Left hindlimb (tissue), 1 donor: ENCODE data around the gene PPM1M.
A peak's percentile ranks its signal among the peaks of the same experiment; 100 is the strongest.

Source experiments
- DNase-seq: peaks from one replicate; pipeline ENCODE4 v3.0.0-alpha.2; 2018

The PPM1M gene

DNA sequence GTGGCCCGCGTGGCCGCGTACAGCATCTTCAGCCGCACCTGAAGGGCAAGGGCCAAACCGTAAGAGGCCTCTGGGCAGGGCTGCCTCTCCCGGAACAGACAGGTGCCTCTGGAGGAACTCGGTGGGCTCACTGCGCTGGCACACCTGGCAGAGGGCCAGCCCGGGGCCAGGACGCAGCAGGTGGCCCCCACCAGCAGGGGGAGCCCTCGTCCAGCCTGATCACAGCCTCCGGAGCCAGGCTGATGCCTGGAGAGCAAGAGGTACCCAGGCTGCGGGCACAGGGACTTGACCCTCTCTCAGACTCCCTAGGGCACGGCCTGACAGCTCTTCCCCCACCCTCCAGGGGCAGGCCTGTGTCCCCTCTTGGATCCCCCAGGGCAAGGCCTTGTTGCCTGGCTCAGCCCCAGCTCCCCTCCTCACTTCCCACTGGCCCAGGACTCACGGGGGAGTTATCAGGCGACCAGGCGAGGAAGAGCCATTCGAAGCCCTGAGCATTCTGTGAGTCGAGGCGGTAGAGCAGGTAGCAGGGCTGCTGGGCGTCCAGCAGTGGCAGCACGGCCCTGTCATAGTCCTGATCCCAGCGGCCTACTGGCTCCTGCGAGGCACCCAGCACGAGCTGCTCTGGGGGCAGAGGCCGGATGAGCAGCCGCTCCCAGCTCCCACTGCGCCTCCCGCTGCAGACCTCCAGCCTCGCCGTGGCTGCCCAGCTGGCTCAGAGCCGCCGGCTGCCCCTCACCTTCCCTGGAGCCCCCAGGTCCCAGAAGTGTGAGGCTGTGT is 13.9 kb upstream of the PPM1M start:
- no peak for DNase-seq

DNA sequence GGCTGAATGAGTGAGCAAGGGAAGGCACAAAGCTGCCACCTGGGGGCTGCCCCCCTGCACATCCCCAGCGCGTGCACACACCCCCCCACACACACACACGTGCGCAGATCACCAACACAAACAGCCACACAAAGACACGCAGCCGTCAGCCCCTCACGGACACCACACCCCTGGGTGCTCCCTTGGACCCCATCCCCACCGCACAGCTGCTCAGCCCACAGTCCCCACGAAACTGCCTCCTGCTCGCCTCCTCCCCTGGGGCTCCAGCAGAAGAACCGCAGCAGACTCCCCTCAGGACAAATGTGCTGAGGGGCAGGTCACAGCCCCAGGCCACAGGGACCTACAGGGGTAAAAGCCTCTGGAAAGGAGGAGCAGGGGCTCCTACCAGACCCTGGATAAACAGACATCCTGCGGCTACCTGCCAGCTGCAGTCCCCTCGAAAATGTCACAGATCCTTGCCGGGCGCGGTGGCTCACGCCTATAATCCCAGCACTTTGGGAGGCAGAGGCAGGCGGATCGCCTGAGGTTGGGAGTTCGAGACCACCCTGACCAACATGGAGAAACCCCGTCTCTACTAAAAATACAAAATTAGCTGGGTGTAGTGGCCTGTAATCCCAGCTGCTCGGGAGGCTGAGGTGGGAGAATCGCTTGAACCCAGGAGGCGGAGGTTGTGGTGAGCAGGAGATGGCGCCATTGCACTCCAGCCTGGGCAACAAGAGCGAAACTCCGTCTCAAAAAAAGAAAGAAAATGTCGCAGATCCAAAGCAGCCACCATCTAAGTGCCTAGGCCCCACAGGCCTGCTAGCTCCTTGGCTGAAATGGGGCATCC is 13.1 kb upstream of the PPM1M start:
- no peak for DNase-seq

DNA sequence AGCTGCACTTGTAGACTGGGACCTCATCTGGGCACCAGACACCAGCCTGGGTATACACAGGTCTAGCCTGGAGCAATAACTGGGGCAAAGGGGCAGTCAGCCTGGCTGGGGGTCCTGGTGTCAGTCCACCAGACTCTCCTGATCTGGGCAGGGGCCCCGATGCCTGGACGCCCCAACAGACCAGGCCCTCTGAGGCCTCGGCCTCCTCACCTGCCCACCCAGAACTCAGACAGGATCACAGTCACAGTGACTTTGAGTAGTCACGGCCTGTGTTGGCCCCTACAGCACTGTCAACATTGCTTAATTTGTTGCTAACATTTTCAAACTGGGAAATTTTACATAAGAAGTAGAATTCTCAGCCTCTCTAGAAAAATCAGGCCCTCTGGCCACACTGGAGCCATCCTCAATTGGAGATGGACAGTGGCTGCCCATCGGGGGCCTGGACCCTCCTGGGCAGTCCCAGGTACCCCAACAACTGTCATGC is 12.4 kb upstream of the PPM1M start:
- DNase-seq, result no peak

DNA sequence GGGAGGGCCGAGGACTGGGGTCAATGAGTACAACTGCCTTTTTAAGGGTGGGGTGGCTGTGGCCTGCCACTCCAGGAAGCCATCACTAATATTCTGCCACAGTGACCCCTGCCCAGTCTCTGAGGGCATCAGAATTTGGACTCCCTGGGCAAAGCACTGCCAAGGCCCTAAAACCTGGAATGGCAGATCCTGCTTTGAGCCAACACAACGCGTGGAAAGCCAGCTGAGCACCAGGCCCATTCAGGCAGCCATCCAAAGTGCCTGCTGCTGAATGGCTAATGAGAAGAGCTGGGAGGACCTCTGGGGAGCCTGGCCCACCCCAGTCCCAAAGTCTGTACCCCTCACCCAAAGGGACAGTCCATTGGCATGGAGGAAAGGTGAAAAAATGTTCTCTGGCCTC is 11.6 kb upstream of the PPM1M start:
- no peak for DNase-seq

DNA sequence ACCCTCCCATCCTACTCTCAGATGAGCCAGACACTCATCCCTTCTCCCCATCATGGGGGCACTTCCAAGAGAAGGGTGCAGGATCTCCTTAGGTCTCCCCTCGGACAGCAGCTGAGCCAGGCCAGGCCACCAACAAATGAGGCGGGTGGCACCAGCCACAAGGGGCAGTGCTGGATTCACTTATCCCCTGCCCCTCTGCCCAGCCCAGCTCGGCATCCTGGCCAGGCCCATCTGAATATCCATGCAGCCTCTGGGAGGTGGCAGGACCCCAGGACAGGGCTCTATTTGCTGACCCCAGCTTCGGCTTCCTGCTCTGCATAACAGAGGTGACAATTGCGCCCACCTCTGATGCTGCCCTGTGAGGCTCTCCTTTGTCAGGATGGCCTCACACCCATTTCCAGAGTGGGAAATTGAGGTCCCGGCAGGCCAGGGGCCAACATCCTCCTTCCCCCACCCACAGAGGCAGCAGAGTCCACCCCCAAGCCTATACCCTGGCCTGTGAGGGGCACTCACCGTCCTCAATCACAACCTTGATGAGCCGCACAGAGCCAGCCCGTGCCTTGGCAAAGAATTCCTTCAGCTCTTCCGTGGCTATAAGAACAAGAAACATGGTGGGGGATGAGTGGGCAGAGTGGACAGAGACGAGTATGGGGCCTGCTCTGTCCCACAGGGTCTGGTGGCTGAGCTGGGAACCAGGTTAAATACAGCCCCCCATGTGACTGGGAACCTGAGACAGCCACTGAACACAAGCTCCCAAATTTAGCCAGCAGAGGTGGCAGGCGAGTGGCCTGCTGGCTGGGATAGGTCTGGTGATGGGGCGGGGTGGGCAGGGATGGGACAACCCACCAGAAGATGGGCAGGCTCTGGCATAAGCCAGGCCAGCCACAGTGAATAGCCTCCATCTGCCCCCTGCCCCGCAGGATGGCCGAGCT is 10.8 kb upstream of the PPM1M start:
- no peak for DNase-seq

DNA sequence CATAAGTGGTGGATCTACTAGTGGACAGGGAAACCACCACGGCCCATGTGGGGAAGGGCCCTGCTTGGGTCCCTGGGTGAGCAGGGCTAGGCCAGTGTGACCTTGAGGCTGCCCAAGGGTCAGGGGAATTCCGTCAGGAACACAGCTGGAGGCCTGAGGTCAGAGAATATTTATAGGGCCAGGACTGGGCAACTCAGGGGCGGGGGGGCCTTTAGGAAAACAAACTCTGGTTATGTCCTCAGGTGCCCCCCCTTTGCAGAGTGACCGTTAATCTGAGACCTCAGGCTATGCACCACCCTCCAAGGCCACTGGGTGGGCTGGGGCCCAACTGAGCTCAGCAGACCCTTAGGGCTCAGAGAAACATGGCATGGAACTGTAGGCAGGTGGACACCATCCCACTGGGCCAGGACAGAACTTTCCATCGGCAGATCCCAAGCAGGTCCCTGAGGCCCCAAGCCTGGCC is 9.1 kb upstream of the PPM1M start:
- no peak for DNase-seq

DNA sequence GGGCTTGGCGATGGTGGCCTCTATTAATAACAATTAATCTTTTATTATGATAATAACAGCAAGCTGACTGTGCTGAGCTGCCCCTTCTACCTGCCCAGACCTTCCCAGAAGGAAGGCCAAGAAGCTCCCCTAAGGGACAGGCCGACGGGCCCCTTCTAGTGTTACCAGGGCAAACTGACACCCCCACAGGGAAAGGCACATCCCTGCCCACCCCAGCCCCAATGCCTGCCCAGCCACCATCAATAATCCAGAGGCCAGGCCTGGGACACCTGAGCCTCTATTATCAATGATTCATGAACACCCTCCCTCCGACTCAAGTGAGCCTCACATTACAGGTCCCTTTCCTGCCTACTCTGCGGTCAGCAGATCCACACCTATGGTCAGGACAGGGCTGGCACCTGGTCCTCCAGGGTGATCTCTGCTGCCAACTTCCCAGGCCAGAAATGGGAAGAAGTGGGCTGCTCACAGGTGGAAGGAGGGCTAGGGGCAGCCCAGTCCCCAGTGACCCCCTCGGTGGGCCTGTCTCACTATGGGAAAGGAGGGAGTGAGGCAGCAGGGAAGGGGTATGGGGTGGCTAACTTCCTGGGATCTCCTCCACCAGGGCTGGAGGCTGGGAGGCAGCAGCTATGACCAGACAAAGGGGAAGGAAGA is 8.4 kb upstream of the PPM1M start:
- DNase-seq, result peak; percentile 26

DNA sequence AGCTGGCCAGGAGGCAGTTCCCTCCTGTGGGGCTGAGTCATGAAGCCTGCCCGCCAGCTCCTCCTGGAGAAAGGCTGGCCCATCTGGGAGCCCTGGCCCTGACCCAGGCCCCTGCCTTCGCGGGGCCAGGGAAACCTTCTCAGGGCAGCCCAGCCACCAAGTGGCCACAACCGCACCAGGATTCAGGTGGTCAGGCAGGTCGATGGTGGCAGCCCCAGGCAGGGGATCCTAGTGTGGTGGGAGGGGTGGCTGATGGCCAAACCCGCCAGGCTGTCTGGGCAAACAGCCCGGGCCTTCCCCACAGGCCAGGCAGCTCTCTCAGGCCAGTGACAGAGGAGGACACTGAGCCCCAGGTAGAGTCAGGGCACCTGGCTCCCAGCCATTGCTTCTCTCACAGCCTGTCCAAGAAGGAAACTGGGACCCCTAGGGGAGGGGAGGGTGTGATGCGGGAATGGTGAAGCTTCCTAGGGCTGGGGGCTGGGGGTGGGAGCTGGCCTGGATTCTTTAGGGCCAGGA is 7.8 kb upstream of the PPM1M start:
- DNase-seq, result peak; percentile 69

DNA sequence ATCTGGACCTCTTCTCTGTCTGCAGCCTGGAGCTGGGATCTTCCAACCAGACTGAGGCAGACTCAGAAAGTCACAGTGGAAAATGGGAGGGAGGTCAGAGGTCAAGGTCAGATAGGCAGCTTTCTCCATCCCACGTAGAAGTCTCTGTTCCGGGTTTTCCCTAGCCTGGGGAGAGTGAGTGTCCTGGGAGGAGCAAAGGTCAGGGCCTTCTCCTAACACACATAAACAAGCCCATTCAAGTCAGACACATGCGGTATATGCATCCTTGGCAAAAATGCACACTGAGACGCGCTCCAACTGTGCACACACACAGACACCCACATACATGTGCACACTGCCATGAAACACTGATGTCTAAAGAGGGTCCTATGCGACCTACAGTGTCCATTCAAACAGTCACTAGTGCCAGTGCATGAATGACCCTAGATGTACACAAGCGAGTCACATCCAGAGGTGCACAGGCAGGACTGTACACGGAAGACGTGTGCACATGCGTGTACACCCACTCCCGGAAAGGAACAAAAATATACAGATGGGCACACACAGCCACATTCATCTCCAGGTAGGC is 7.3 kb upstream of the PPM1M start:
- peak; percentile 30 for DNase-seq

DNA sequence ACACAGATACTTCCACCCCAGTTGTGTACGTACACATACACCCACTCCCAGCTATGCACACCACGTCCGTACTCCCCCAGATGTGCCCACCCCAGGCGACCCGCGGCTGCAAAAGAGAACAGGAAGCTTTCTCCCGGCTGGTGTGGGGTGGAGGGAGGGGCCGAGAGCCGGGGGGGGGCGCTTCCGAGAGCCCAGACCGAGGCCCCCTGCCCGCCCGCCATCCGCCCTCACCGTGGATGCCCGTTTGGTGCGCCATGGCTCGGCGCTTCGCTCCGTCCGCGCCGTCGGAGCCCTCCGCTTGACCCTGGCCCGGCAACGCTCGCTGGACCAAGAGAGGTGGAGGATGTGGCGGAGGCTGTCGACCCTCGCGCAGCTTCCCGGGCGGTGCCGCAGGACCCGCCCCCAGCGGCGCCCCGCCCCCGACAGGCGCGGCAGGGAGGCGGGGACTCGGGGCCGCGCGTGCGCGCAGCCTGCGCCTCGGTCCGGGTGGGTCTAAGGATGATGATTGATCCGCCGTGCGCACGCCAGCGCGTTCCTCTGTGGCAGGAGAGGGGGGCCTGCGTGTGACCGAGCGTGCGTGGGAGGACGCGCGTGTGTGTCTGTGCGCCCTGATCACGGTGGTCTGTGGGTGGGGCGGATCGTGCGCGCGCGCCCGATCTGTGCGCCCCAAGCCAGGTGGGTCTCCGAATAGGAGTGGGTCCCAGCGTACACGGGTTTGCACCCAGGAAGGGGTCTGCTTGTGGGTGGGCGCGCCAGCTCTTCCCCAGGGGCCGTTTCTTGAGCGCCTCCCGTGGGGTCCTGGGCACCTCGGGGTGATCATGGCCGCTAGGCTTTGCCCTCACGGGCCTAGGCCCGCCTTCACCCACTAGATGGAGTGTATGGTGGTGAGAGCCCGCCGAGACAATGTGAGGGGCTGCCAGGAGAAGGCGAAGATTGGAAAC is 6.5 kb upstream of the PPM1M start, which contains the start of gene TWF2:
TWF2 (minus strand) TSS at position 398 of the 941 bp plus-strand sequence; CDS start at position 256, 142 bp downstream.
- peak; percentile 88 for DNase-seq

DNA sequence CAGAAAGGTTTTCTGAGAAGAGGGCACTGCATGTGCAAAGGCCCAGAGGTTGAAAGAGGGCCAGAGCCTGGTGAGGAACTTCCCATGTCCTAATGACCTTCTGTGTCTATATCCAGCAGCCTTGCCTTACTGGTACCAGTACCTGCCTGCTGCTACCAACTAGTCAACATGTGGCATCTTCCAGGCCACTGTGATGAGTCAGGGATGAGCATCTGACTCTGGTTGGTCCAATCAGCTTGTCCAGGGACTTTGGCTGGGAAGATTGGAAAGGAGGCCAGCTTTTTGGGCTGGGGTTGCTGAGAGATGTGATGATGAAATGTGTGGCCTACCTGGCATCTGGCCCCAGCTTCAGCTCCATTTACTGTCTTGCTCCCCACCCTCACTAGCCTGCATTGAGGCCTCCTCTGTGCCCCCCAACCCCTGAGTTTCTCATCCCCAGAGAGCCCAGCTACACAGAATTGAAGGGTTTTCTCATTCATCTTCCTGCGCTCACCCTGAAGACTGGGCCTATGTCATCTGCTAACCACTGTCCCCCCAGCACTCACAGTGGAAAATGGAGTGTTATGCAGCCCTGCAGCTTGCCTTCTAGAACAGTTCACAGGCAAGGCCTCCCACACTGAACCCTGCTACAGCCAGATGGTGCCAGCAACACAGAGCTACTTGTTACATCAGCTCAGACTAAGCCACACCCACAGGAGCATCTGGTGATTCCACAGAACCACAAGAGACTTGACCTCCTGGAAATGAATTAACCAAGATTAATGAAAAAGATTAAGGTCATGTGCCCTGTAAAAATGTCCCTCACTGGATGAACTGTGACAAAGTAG is 5.3 kb upstream of the PPM1M start:
- DNase-seq, result peak; percentile 35

DNA sequence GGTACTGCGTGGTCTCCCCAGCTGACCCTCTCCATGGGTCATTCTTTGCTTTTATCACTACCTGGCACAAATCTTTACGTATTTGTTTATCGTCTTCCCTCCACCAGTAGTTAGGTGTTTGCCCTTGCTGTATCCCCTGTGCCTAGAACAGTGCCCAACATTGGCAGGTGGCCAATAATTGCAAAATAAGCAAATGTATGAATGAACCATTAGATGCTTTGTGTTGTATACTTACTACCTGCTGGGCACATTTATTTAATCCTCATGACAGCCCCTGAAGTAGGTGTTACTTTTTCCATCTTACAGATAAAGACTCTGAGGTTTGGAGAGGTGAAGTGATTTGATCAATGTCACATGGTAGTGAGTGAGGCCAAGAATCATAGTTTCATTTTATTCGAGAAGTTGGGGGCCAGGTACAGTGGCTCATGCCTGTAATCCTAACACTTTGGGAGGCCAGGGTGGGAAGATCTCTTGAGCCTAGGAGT is 4.6 kb upstream of the PPM1M start:
- no peak for DNase-seq

DNA sequence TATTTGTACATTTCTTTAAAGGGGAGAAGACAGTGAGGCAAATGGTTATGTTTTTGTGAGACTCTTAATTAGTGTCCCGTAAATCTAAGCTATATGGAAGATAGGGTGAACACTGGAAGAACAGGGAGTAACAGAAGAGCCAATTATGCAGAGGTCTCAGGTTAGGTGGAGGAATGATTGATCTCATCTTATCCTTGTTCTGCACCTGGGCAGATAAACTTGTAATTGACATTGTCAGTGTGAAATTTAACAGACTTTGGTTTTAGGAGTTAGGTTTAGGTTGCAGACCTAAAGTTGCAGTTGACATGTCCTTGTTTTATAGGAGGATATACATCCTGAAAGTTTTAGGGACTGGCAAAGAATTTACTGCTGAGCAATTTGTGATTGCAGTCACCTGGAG is 3.5 kb upstream of the PPM1M start:
- DNase-seq, result no peak

DNA sequence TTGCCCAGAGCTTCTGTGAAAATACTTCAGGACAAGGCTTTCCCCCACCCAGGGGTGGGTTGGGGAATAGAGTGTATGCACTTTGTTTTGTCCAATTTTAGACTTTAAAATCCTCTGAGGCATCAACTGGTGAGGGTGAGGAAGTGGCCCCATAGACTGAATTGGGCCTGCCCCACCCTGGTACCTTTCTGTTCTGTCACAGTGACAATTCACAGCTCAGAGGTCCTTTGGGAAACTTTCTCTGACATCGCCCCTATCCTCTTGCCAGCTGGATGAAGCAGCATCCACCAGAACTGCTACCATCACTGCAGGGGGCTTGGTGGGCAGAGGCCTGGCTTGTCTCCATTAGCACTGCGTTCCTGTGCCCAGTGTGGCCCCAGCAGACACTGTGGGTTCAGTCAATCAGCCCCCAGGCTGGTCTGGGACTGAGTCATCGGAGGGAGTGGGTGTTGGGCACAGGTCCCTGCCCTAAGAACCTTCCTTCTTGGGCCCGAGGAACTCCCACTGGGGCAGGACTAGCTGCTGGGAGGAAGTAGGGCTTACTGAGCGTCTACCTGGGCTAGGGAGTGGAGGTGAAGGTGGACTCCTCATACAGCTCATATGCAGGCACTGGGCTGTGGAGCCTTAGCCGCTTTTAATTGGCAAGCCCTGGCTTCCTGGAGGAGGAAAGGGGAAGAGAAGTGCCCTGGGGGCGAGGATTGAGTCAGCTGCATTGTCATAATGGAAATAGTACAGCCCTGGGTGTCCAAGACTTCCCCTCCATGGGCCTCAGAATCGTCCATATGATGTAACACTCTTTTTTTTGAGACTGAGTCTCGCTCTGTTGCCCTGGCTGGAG is 1.5 kb upstream of the PPM1M start:
- no peak for DNase-seq

DNA sequence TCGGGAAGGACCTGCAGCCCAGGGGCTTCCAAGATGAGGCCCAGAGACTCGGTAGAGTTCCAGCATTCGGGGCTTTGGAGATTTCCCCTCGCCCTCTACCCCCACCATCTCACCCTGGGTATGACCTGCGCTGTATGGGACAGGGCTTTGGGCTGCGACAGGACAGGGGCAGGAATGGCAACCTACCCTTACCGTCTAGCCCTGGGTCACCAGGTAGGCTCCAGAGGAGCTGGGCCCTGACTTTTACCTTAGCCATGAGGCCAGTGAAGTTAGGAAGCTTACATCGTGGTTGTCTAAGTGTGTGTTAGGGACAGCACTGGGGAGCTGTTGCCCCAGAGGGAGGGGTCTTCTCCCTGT is 683 bp downstream of the PPM1M start:
- no peak for DNase-seq

DNA sequence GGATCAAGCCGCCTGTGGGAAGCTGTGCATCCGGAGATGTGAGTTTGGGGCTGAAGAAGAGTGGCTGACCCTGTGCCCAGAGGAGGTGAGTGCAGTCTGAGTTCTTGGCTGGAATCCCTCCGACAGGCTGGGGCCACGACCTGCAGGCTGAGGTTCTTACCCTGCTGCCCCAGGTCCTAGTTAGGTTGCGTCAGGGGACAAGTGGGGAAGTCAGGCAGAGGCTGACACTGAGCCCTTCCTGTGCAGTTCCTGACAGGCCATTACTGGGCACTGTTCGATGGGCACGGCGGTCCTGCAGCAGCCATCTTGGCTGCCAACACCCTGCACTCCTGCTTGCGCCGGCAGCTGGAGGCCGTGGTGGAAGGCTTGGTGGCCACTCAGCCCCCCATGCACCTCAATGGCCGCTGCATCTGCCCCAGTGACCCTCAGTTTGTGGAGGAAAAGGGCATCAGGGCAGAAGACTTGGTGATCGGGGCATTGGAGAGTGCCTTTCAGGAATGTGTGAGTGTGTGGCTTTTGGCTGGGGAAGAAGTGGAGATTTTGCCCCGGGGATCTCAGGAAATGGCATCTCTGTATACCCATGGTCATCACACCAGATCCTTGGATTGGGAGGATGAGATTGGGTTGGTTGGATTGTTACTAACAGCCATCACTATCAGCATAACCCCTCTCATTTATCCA is 1.3 kb downstream of the PPM1M start:
- peak; percentile 35 for DNase-seq

DNA sequence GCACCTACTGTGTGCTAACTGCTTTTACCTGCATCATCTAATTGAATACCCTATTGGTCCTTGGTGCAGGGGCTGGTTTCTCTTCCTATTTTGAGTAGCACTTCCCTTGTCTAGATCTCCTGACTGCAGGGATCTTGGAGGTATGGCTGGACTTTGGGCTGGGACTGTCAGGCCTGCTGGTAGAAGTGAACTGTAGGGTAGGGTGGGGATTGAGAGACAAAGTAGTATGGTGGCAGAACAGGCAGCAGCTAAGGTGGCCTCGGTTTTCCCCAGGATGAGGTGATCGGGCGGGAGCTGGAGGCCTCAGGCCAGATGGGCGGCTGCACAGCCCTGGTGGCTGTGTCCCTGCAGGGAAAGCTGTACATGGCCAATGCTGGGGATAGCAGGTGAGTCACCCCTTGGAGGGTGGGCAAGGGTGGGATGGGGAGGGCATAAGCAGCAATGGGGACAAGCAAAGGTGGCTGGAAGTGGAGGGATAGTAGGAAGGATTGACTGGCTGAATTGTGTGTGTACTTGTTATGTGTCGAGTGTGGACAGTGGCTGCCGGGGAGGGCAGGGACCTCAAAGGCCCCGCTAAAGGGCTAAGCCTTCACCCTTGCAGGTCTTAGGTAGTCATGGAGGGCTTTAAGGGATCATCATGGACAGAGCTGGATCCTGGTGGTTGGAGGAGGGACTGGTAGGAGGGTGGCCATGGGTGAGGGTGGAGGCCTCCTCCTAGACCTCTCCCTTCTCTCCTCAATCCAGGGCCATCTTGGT is 2.0 kb downstream of the PPM1M start:
- no peak for DNase-seq
